SW 1271 (cell line): Measurements from ENCODE around the gene CXorf49.
"Not testable (repeated sequence)": the region's sequence is repeated elsewhere in the genome, so short reads cannot be mapped to it uniquely, and the experiment has no call there.

Experiments used
- DNase-seq, 2 experiments: peaks; one replicate each; lab custom pipeline; 2025; lab: John Stamatoyannopoulos, UW

CXorf49 gene

DNA sequence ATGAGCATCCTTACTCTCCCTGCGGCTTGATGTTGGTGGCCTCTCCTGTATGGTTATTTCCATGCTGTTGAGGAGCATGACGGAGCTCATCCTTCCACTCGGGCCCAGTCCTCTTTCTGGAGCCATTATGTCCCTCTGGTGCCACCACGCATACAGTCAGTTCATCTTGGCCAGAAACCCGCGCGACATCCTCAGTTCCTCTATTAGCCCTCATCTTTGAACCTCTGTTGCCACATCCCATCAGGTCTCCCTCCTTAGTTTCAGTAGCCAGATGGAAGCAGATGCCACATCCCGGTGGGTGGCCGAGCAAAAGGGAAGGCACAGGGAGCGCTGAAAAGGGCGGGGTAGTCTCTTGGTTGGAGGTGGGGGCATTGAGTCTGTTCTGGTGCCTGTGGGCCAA is 46.1 kb downstream of the CXorf49 start:
- no peak for DNase-seq

- no peak for DNase-seq
Measured at GRCh38 chrX:71671043-71671780, 46.9 kb downstream of the CXorf49 start.

DNA sequence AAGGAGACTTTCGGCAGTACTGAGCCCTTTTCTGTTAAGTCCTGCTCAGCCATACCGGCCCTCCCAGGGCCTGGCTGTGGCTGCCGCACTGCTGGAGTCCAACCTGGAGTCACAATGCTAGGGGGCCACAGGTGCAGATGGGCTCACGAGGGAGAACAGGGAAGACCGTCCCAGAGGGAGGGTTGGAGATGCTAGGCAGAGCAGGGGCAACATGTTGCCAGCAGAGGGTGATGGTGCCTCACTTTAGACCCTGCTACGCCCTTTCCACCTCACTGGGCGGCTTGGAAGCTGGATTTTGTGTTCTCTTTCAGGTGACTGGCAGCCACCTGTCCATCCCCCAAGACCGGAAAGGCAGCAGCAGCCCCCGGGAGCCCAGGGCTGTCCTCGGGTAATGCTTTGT is 48.1 kb downstream of the CXorf49 start:
- not testable (repeated sequence) for DNase-seq

DNA sequence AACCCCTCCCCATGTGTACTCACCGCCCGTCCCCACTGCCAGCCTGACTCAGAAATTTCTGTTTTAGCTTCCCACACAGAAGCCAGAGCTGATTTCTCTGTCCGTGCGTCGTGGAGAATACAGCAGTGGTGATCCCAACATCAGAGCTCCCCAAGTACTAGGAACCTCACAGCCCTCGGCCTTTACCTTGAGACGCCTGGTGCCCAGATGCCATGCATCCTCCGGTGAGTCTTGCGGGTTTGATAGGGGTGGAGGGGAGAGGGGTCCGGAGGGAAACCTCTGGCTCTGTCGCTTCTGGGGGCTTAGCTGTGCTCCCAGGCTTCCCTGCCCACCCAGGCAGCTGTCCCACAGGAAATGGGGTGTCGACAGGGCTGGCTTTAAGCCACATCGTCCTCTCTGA is 48.6 kb downstream of the CXorf49 start:
- DNase-seq: no peak

DNA sequence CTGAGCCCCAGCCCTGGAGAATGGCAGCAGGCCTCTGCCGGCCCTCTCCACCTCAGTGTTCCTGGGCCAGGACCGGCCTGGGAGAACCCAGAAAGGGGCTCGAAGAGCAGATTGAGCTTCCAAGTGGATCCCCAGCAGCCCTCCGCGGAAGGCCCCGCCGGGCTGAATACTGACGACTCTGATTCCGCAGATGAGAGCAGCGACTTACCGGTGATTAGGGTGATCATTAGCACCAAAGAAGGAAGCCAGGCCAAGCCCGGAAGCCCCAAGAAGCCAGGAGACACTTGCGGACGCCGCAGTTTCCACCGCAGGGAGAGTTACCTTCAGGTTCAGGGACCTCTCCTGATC is 49.9 kb downstream of the CXorf49 start:
- DNase-seq: no peak

- no peak for DNase-seq
Measured at GRCh38 chrX:71667328-71668247, 50.5 kb downstream of the CXorf49 start, which contains the start of gene LOC101059915. Gene LOC101059915 (plus strand): TSS chrX:71667546.

GRCh38 chrX:71666240-71667223 is 51.6 kb downstream of the CXorf49 start:
- DNase-seq: no peak

DNA sequence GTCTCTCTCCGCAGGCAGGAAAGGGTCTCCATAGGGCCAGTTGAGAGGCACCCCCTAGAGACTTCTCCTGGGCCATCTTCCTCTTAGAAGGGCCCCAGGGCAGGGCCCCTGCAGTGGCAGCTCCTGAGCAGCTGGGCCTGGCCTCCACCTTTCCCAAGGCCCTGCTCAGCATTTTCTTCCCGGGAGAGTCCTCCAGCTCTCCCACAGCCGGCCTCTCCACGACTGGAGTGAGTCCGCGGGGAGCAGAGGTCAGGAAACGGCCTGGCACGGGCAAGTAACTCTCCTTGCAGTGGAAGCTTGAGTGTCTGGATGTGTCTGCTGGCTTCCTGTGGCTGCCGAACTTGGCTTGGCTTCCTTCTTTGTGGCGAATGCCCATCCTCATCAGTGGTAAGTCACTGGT is 52.3 kb downstream of the CXorf49 start:
- no peak for DNase-seq

DNA sequence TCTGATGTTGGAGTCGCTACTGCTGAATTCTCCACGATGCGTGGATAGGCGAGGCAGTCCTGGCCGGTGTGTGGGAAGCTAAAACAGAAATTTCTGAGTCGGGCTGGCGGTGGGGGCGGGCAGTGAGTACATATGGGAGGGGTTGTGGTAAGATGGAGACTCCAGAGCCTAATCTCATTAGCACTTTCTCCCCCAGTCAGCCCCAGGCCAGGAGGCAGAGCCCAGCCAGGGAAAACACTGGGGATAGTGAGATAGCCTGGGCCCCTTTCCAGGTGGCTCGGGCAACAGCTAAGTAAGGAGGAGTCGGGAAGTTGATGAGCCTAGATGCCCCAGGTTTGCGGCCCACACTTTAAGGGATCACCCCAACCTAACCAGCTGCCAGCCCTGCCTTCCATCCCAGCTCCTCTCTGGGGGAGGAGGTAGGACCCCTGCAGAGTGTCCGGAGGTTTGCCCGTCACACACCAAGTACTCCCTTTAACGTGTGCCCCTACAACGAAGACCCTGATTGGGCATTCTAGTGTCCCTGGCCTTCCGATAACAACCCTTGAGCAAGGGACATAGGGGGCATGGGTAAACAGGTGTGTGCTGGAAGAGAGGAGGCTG is 53.1 kb downstream of the CXorf49 start:
- no peak for DNase-seq
